ENCODE results near the gene RELN. TPM values are rescaled to one million over a fixed set of nuclear protein-coding genes. Genes with fewer than 3 reads are reported as not detected.

RELN gene
- total RNA-seq, 1 donor from 2014 or later = not detected

DNA sequence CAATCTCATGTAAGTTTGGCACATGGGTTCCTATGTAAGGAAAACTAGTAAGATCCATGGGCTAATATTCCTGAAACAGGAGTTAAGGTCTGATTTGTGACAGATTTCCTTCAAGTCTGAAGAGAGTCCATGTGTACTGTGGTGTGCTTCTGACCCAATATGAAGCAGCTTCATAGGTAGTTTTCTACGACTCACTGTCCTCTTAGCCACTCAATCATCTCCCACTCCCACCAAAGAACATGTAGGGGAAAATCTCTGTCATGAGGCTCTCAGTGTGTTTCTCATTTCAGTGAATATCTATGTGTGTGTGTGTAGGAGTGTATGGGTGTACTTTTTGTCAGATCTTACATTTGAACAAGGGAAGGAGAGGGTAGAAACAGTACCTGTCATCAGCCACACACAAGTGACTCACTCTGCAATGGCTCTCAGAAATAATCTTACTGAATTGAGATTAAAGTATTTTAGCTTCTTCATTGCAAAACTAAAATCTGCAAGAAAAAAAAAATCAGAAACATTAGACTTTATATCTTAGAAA lies 31.1 kb downstream of the RELN start:
- ATAC-seq (ENCODE audit: low read depth) (no peak), DNase-seq (no peak)
- ChIA-PET CTCF (no interaction called here), POLR2A (no interaction called here)
- Mint-ChIP-seq H3K4me3 (no peak overlapping the region), H3K4me1 (no peaks in the 10 kb centered on the region), H3K36me3 (ENCODE audit: low read depth) (no peaks in the 10 kb centered on the region), H3K27me3 (peaks cover 2% of the 10 kb centered on the region), H3K9me3 (no peaks in the 10 kb centered on the region), H3K27ac (no peak overlapping the region)
- intact Hi-C loops (cut with micrococcal nuclease) = no loop called here
- TF ChIP-seq, protein P1, sequence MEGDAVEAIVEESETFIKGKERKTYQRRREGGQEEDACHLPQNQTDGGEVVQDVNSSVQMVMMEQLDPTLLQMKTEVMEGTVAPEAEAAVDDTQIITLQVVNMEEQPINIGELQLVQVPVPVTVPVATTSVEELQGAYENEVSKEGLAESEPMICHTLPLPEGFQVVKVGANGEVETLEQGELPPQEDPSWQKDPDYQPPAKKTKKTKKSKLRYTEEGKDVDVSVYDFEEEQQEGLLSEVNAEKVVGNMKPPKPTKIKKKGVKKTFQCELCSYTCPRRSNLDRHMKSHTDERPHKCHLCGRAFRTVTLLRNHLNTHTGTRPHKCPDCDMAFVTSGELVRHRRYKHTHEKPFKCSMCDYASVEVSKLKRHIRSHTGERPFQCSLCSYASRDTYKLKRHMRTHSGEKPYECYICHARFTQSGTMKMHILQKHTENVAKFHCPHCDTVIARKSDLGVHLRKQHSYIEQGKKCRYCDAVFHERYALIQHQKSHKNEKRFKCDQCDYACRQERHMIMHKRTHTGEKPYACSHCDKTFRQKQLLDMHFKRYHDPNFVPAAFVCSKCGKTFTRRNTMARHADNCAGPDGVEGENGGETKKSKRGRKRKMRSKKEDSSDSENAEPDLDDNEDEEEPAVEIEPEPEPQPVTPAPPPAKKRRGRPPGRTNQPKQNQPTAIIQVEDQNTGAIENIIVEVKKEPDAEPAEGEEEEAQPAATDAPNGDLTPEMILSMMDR (IDR thresholded peaks at IDR 0.05) = no peak

GRCh38 chr7:103955985-103956384 lies 33.5 kb downstream of the RELN start:
- Mint-ChIP-seq H3K36me3 (ENCODE audit: low read depth) (no peaks in the 10 kb centered on the region), H3K4me3 (no peak overlapping the region), H3K27me3 (no peaks in the 10 kb centered on the region), H3K27ac (no peak overlapping the region), H3K4me1 (no peaks in the 10 kb centered on the region), H3K9me3 (no peaks in the 10 kb centered on the region)
- ChIA-PET POLR2A (no interaction called here), CTCF (no interaction called here)
- ATAC-seq (ENCODE audit: low read depth) (no peak), DNase-seq (no peak)
- intact Hi-C loops (cut with micrococcal nuclease) = no loop called here
- TF ChIP-seq, protein P1 (IDR thresholded peaks at IDR 0.05) = no peak

DNA sequence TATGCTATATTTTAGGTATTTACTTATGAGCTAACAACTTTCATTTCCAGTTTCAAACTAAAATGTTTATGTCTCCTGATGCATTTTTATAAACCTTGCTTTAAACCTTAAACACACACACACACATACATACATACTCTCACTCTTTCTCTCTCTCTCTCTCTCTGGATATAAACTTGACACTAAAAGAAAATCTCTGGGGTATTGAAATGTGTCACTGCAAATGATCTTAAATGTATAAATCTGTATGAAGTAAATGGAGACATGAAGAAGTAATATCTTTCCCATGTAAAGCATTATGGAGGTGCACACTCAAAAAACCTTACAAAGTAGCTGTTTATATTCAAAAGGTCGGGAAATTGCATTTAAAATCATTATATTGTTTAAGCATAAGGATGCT lies 37.0 kb downstream of the RELN start:
- ATAC-seq (ENCODE audit: low read depth) = no peak
- ChIA-PET CTCF (no interaction called here), POLR2A (no interaction called here)
- intact Hi-C loops (cut with micrococcal nuclease) = no loop called here
- TF ChIP-seq, protein P1 (IDR thresholded peaks at IDR 0.05) = no peak
- no peaks in the 10 kb centered on the region for H3K4me1 Mint-ChIP-seq
- no peaks in the 10 kb centered on the region for H3K9me3 Mint-ChIP-seq
- H3K27ac Mint-ChIP-seq = no peak overlapping the region
- DNase-seq = no peak
- H3K4me3 Mint-ChIP-seq = no peak overlapping the region
- H3K36me3 Mint-ChIP-seq (ENCODE audit: low read depth) = no peaks in the 10 kb centered on the region
- no peaks in the 10 kb centered on the region for H3K27me3 Mint-ChIP-seq

DNA sequence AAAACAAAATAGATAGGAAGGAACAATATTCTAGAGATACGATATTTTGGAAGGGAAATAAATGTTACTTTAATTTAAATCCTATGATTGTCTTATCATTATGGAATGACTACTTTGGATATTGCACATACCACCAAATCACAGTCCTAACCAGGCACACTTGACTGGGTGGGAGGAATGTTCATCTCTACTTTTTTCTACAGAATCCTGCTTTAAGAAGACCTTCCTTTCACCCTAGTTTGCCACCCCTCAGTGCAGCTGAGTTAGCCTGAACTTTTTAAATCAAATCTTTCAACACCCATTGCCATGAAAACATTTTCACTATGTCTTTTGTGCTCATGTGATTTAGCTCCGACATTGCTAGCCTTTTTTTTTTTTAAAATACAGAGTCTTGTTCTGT lies 38.1 kb downstream of the RELN start:
- DNase-seq (no peak), ATAC-seq (ENCODE audit: low read depth) (no peak)
- ChIA-PET POLR2A (no interaction called here), CTCF (no interaction called here)
- Mint-ChIP-seq H3K27ac (no peak overlapping the region), H3K9me3 (no peaks in the 10 kb centered on the region), H3K27me3 (no peaks in the 10 kb centered on the region), H3K4me1 (no peaks in the 10 kb centered on the region), H3K36me3 (ENCODE audit: low read depth) (no peaks in the 10 kb centered on the region), H3K4me3 (no peak overlapping the region)
- intact Hi-C loops (cut with micrococcal nuclease) = no loop called here
- TF ChIP-seq, protein P1 (IDR thresholded peaks at IDR 0.05) = no peak

GRCh38 chr7:103949374-103949773 lies 40.1 kb downstream of the RELN start:
- POLR2A ChIA-PET = interaction anchor here (0.6 kb wide), 1 partner anchor 23 kb away, joined by 7 read pairs; no protein-coding TSS in a partner anchor
- H3K27me3 Mint-ChIP-seq = no peaks in the 10 kb centered on the region
- no peak overlapping the region for H3K4me3 Mint-ChIP-seq
- intact Hi-C loops (cut with micrococcal nuclease) = no loop called here
- no peaks in the 10 kb centered on the region for H3K4me1 Mint-ChIP-seq
- ATAC-seq (ENCODE audit: low read depth) = no peak
- TF ChIP-seq, protein P1 (IDR thresholded peaks at IDR 0.05) = no peak
- H3K9me3 Mint-ChIP-seq = no peaks in the 10 kb centered on the region
- no peak for DNase-seq
- H3K36me3 Mint-ChIP-seq (ENCODE audit: low read depth) = no peaks in the 10 kb centered on the region
- no peak overlapping the region for H3K27ac Mint-ChIP-seq
- CTCF ChIA-PET = no interaction called here

All from activated B cell treated with CpG ODN at 0.5 μM for 24 hours (primary cell).